Type B pancreatic cell (in vitro differentiated cells): ENCODE data around the gene WASF3. TPM values are rescaled to one million over a fixed set of nuclear protein-coding genes. Genes with fewer than 3 reads are reported as not detected.

Source experiments
- DNase-seq: peaks from one replicate; pipeline ENCODE4 v3.0.0; 2021; ENCODE audit warnings: mixed read lengths; ENCODE audit not compliant: unreplicated experiment; ENCODE audit errors: extremely low spot score
- H3K27ac Mint-ChIP-seq: 2 replicates; pipeline ENCODE4 v1.8.0; 2021; ENCODE audit warnings: mild to moderate bottlenecking, mixed read lengths
- H3K27me3 Mint-ChIP-seq: 2 replicates; pipeline ENCODE4 v1.8.0; 2021; ENCODE audit warnings: mixed read lengths
- H3K36me3 Mint-ChIP-seq: 2 replicates; pipeline ENCODE4 v1.8.0; 2021; ENCODE audit warnings: mixed read lengths
- H3K4me1 Mint-ChIP-seq: one replicate; pipeline ENCODE4 v1.8.0; 2021; ENCODE audit warnings: mixed read lengths; ENCODE audit not compliant: unreplicated experiment
- H3K4me3 Mint-ChIP-seq: 2 replicates; pipeline ENCODE4 v1.8.0; 2021; ENCODE audit warnings: mild to moderate bottlenecking, mixed read lengths
- H3K9me3 Mint-ChIP-seq: 2 replicates; pipeline ENCODE4 v1.8.0; 2021; ENCODE audit warnings: mixed read lengths
- total RNA-seq: library from RNA; stranded (reverse); gene quantifications from 2 replicates; pipeline ENCODE4 v1.2.1, GENCODE V29; 2021; ENCODE audit warnings: low replicate concordance
- TF ChIP-seq, protein P1 (sequence below): fragments of 200-600 bp; sonication (generic); conservative IDR thresholded peaks from 2 replicates; pipeline ENCODE4 v1.5.0; 2021; ENCODE audit warnings: antibody characterized with exemption, mild to moderate bottlenecking

WASF3 gene
- total RNA-seq, 1 donor from 2014 or later, result 40.2 TPM

DNA sequence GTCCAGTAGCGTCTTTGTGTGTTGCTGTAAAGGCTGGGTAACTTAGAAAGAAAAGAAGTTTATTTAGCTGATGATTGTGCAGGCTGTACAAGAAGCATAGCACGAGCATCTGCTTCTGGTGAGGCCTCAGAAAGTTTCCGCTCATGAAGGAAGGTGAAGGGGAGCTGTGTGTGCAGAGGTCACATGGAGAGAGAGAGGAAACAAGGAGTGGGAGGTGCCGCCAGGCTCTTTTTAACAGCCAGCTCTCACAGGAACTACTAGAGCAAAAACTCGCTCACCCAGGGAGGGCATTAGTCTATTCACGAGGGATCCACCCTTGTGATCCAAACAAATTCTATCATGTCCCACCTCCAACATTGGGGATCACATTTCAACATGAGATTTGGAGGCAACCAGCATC is 103.3 kb downstream of the WASF3 start:
- no peak for DNase-seq
- TF ChIP-seq, protein P1, sequence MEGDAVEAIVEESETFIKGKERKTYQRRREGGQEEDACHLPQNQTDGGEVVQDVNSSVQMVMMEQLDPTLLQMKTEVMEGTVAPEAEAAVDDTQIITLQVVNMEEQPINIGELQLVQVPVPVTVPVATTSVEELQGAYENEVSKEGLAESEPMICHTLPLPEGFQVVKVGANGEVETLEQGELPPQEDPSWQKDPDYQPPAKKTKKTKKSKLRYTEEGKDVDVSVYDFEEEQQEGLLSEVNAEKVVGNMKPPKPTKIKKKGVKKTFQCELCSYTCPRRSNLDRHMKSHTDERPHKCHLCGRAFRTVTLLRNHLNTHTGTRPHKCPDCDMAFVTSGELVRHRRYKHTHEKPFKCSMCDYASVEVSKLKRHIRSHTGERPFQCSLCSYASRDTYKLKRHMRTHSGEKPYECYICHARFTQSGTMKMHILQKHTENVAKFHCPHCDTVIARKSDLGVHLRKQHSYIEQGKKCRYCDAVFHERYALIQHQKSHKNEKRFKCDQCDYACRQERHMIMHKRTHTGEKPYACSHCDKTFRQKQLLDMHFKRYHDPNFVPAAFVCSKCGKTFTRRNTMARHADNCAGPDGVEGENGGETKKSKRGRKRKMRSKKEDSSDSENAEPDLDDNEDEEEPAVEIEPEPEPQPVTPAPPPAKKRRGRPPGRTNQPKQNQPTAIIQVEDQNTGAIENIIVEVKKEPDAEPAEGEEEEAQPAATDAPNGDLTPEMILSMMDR, result no peak
- H3K4me3 Mint-ChIP-seq, result no peak overlapping the region
- peaks cover 14% of the 10 kb centered on the region for H3K4me1 Mint-ChIP-seq
- H3K27me3 Mint-ChIP-seq, result no peaks in the 10 kb centered on the region
- no peak overlapping the region for H3K27ac Mint-ChIP-seq
- no peaks in the 10 kb centered on the region for H3K9me3 Mint-ChIP-seq
- H3K36me3 Mint-ChIP-seq, result no peaks in the 10 kb centered on the region

DNA sequence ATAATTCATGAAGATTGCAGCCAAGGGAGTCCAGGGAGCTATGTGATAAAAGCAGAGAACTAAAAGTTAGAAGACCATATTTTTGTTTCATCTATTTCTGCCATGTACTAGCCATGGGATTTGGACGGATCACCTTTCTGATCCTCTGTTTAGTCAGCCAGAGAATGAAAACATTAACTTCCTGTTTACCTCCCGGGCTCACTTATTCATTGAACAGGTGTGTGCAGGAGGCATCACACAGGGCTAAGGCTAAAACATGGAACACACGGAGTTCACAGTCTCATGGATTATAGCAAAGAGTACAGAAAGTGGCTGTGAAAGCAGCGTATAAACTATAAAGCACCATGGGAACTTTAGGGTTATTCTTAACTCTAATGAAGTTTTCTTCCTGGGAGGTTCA is 106.3 kb downstream of the WASF3 start:
- H3K36me3 Mint-ChIP-seq, result peaks cover 6% of the 10 kb centered on the region
- H3K9me3 Mint-ChIP-seq, result no peaks in the 10 kb centered on the region
- DNase-seq, result no peak
- H3K27ac Mint-ChIP-seq, result no peak overlapping the region
- H3K4me1 Mint-ChIP-seq, result peaks cover 14% of the 10 kb centered on the region
- H3K4me3 Mint-ChIP-seq, result no peak overlapping the region
- H3K27me3 Mint-ChIP-seq, result no peaks in the 10 kb centered on the region
- TF ChIP-seq, protein P1, result no peak

DNA sequence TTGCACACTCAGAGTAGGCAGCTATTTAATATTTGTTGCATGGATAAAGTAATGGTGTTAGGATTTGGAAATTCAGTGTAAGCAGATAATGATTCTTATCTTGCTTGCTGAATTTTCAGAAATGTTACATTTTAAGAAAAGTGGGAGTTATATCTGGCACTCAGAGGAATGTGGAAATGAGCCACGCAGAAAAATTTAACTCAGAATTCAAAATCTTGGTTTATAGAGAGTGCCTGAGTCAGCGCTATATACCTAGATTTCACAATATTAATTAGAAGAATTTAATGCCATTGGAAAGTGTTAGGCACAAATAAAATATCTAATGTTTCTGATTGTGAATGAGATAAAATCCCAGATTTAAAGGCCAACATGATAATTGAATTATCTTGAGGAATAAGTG is 106.8 kb downstream of the WASF3 start:
- Mint-ChIP-seq H3K27ac (no peak overlapping the region), H3K27me3 (no peaks in the 10 kb centered on the region), H3K4me1 (peaks cover 14% of the 10 kb centered on the region), H3K36me3 (peaks cover 6% of the 10 kb centered on the region), H3K9me3 (no peaks in the 10 kb centered on the region), H3K4me3 (no peak overlapping the region)
- TF ChIP-seq, protein P1, result no peak
- DNase-seq, result no peak

- H3K27me3 Mint-ChIP-seq, result no peaks in the 10 kb centered on the region
- no peaks in the 10 kb centered on the region for H3K9me3 Mint-ChIP-seq
- H3K4me3 Mint-ChIP-seq, result no peak overlapping the region
- peaks cover 14% of the 10 kb centered on the region for H3K4me1 Mint-ChIP-seq
- peaks cover 9% of the 10 kb centered on the region for H3K36me3 Mint-ChIP-seq
- DNase-seq, result no peak
- TF ChIP-seq, protein P1, result no peak
- H3K27ac Mint-ChIP-seq, result no peak overlapping the region
Measured at GRCh38 chr13:26664876-26665275, 107.4 kb downstream of the WASF3 start.

GRCh38 chr13:26668357-26669146 is 111.1 kb downstream of the WASF3 start:
- Mint-ChIP-seq H3K27me3 (no peaks in the 10 kb centered on the region), H3K4me1 (peaks cover 9% of the 10 kb centered on the region), H3K27ac (no peak overlapping the region), H3K9me3 (no peaks in the 10 kb centered on the region), H3K4me3 (no peak overlapping the region), H3K36me3 (peaks cover 12% of the 10 kb centered on the region)
- no peak for DNase-seq
- TF ChIP-seq, protein P1, result no peak
